C1 segment of cervical spinal cord (tissue), 14 donors: ENCODE results near the gene PTPRB.

ENCODE experiments used
- DNase-seq, 14 donors: peaks; one replicate each; lab custom pipeline; 2025; lab: John Stamatoyannopoulos, UW

Gene PTPRB

DNA sequence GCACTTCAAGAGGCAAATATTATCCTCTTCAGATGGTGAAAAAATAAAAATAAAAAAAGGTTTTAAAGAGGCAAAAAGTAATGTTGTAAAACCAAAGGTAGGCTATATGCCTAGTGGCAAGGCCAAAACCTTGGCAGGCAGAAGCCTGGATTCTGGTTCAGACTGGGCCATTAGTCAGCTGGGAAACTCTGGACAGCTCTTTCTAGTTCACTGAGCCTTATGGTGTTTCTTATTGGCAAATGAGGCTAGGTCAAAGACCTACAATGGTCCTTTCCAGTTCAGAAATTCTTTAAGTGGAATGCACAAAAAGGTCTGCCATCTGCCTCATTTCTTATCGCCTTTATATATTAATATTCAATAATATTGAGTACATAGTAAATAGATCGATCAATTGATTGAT lies 44.6 kb downstream of the PTPRB start:
- no peak for DNase-seq

DNA sequence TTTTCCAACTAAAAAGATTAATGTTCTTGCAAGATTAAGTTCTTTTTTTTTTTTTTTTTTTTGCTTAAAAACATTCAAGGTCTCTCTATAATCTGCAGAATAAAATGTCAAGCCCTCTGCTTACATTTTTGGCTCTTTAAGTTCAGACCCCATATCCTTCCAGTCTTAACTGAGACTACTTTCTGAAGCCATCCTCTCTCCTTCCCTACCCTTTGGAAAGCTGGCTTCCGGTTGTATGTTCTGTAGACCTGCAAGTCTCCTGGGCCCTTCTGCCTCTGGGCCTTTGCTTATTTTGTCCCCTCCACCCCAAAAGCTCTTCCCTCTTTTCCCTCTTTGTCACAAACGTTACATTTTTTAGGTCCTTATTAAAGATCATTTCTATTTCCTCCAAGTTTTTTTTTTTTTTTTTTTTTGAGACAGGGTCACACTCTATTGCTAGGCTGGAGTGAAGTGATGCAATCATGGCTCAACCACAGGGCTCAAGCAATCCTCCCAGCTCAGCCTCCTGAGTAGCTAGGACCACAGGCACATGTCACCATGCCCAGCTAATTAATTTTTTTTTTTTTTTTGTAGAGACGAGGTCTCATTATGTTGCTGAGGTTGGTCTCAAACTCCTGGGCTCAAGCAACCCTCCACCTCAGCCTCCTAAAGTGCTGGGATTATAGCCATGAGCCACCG lies 46.5 kb downstream of the PTPRB start:
- DNase-seq, result no peak

DNA sequence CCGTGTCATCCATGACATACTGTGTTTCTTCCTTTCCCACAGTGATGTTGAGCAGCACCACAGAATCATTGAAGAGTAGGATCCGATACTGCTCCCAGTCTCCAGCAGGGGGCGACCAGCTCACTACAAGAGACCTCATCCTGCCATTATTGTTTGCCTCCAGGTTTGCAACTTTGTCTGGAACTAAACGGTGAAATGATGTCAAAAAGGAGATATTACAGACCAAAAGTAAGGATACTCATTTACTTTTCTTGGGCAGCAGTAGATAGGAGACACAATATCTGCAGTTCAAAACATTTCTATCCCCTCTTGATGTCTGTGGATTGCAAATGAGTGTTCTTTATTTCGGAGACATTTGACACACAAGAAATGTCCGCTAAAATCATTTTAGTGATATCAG lies 47.2 kb downstream of the PTPRB start:
- peak in 8 of 14 donors; percentile 15 to 61 (median 40) for DNase-seq

DNA sequence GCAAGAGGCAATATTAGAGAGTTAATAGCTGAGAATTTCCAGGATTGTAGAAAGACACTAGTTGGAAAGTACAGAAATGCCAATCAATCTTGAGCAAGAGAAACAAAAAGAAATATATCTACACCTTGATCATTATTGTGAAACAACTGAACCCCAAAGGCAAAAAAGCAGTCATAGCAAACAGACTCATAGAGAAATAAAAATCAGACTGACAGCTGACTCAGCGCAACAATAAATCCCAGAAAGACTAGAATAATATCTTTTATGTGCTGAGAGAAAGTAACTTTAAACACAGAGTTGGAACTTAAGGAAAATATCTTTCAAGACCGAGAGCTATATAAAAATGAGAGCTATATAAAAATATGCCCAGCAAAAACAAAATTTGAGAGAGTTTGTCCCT lies 52.9 kb downstream of the PTPRB start:
- DNase-seq, result no peak

DNA sequence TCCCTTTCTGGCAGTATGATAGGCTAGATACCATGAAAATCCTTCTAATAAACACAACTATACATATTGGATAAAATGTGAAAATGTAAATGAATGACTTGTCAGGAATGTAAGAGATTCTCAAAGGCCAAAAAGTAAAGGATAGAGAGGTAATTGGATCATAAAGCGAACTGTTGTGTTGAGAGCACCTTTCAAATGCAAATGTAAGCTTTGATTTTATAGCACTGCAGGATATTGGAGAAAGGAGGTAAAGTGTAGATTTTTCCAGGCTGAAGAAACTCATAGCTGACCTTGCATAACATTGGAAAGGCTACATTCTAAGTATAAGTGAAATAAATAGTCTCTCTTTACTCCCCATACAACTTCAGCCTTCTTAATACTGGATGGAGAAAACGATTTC lies 54.0 kb downstream of the PTPRB start:
- DNase-seq, result no peak

DNA sequence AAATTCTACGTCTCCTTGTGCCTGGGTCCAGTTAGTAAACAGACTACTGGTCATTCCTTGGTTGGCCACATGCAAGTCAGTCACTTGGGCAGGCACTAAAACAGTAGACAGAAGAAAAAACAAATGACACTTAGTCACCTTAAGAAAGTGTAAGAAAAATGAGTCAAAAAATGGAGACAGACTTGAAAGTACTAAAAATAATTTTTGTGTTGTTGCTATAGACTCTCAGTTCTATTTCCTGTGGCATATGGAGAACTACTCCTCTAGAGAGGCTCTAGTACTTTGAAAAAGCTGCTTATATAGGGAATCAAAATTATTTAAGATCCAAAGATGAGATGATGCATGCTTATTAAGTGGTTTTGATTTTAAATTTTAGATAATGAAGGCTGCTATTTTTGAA lies 56.0 kb downstream of the PTPRB start:
- DNase-seq, result no peak

DNA sequence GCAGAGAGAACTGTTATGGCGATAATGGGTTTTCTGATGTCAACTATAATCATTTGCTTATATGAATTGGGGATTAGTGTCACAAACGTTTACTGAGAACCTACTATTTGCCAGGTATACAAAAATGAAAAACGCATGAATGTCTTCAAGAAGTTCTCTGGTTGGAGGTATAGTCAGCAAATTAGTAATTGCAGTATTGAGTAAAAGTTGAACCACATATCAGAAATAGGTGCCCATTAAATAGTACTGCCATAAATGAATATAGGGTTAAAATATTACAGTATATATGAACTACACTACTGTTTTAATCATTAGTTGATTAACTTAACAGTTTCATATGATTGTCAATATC lies 60.0 kb downstream of the PTPRB start:
- DNase-seq, result no peak

DNA sequence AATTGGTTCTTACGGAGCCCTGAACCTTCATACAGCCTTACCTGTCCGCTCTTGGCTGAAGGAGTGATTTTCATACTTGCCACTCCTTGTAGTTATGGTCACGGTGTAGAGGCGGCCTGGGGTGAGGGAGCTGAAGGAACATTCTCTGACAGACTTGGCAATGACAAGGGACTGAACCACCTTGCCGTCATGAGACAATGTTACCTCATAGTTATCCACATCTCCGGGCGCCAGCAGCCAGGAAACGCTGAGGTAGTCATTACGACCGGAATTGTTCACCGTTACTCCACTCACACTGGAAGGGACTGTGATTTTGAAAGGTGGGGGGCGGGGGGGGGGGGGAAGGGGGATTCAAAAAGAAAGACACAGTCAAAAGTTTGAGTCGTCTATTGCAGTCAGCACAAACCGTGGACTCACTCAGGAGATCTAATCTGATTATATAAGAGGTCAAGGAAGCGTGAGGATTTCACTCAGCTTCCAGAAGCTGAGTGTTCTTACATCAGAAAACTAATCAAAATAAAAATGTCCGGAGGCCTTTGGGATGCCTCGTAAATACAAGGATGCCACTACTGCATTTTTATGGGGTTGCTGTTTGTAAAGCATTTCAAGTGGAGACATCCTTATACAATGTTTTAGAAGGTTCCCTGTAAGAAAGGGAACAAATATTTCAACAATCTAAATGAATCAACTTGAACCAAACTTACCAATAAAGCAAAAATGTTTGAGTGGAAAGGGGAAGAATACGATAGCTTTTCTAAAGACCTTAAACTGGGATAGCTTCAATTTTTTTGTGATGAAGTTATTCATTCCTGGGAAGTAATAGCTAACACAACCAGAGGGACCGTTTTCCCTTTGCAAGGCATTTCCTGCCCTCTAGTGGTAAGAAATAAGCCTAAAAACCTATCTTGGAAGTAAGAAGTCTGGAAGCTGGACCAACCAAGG lies 60.6 kb downstream of the PTPRB start:
- peak in 1 of 14 donors; percentile 78 for DNase-seq

DNA sequence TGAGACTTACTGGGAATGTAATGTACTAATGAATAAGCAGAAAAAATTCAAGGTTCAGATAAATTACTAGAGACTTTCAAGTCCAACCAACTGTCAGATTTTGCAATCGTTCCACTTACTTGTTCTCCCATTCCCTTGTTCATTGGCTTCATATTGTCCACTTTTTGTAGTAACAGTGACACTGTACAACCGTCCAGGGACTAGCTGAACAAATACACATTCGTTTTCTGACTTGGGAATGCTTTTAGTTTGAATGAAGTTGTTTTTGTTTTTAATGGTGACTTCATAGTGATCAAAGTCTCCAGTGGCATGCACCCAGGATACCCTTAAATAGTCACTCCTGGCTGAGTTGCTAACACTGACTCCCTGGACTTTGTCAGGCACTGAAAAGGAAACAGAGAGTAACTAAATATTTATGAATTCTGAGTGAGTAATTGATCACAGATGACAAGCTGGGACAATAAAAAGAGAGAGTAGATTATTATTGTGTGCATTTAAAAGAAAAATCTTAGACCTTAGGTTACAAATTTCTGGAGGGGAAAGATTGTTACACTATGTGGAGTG lies 65.4 kb downstream of the PTPRB start:
- DNase-seq, result no peak

DNA sequence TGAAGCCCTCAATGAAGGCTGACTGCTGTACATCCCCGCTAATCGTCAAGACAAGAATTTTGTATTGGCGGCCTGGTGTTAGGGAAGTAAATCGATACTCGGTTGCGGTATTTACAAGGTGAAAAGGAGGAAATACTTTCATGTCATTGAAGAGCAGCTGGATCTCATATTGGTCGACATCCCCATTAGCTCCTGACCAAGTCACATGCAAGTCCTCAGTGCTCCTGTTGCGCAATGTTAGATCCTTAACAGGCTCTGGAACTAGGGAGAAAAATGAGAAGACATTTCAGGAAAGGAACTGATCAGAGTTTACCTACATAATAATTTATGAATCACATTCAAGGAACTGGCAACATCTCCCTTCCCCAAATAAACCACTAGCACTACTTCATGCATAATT lies 66.2 kb downstream of the PTPRB start:
- no peak for DNase-seq

DNA sequence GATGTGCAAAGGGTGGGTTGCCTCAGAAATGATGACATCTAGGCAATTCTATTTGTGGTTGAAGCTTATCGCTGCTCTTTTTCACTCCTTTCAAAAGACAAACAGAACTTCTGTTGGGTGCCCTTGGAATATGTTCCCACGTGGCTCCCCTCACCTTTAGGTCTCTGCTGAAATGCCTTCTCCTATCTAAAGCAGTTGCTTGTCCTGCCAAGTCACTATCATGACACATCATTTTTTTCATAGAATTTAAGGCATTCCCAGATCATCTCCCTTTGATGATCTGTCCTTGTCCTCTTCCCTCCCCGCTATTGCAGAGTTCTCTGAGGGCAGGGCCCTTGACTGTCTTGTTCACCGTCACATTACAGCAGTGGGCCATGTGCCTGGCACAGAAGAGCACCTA lies 75.7 kb downstream of the PTPRB start:
- no peak for DNase-seq

DNA sequence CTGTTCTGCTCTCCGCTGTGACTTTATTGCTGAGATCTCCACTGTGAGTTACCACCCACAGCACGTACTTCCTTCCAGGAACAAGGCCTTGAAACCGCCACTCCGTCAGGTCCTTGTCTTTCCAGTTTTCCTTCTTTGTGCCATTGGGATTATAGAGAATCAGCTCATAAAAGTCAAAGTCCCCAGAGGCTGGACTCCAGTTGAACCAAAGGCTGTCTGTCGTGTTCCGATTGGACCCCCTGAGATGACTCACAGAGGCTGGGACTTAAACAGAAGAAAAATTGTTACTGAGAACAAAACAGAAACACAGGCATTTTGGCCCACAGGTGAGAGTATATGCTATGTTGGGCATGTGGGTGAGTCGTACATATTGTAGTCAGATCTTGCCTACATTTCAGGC lies 76.6 kb downstream of the PTPRB start:
- no peak for DNase-seq

DNA sequence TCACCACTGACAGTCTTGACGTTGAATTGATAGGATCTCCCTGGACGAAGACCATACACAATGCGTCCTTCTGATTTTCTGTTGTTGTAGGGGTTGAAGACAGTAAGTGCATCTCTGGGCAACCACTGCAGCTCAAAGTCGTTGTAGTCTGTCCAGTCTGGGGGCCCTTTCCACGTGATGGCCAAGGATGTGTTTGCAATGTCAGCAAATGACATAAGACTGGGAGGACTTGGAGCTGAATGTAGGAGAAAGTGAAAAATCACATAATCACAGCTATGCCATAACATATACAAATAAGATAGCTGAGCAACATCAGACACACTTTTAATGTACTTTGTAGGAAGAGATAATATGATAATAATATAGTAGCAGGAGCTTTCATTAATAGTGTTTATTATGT lies 77.8 kb downstream of the PTPRB start:
- no peak for DNase-seq

DNA sequence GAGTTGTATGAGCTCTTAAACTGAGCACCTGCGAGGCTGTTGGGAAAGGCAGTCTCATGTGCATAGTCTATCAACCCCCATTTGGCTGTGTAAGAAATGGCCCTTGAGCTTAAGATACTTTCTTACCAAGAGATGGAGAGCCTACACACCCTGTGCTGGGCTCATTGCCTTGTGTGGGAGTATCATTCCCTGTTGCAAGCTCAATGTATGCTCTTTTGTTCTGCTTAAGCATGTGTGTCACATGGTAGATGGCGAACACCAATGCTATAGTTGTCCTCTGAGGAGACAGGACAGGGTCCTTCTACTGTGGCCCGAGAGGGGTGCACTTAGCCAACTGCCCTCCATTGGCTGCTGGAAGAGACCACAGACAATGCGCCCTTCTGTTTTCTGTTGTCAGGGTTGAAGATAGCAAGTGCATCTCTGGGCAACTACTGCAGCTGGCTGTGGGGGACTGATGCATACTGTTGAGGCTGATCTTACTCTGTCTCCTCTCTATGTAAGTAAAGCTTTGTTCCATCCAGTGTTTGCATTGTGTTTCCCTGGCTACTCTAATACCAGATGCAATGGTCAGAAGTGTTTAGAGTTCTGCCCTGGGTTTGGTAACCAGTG lies 79.5 kb downstream of the PTPRB start:
- peak in 11 of 14 donors; percentile 23 to 85 (median 75) for DNase-seq

DNA sequence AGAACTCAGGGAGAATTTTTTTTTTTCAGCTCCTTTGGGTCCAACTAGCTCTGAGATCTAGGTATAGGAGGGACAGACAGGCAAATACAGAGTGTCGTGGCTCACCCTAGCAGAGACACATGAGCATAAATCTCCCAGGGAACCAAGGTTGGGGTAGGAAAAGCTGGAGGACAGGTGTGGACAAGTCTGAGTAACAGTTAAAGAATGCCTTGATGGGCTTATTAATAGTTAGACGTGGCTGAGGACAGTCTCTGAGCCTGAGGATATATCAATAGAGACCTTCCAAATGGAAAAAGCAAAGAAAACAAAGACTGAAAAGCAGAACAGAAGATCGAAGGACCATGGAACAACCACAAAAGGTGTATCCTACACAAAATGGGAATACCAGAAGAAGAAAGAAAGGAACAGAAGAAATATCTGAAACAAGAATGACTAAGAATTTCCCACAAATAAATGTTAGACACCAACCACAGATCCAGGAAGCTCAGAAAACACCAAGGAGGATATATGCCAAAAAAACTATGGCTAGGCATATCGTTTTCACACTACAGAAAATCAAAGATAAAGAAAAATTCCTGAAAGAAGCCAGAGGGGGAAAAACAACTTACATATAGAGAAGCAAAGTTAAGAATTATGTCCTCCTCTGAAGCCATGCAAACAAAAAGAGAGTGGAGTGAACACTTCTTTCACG lies 80.9 kb downstream of the PTPRB start:
- no peak for DNase-seq

DNA sequence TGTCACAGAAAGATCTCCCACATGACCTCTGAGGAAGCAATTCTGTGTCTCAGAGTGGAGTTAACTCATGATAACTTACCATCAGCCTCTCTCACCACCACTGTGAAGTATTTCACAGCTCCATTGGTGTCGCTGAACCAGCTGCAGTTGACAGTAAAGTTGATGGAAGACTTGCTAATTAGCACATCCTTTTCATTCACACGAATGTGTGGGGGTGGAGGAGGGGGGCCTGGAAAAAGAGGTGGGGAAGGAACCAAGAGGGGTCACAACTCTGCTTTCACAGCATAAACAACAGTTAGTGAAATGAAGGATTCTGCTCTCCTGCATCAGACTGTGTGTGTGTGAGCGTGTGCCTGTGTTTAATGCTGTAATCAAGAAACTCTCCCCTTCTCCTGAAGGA lies 82.1 kb downstream of the PTPRB start:
- DNase-seq, result no peak

DNA sequence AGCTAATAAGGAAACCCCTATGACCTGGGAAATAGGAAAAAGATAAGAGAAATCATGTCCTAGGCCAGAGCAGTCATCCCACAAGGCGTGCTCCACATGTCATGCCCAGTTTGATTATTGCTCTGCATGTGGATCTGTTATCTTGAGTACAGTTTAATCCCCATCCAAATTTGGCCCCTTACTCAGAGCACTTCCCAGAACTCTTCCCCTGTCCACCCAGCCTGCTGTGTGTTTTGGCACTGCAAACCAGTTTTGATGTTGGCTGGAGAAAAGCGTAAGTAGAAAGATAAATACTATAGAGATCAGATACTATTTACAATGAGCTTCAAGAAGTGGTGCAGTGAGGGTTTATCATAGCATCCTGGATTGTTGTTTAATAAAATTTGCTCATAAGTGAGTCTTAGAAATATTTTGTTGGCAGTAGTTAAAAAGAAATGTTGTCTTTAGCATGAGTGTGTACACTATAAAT lies 83.8 kb downstream of the PTPRB start:
- no peak for DNase-seq

DNA sequence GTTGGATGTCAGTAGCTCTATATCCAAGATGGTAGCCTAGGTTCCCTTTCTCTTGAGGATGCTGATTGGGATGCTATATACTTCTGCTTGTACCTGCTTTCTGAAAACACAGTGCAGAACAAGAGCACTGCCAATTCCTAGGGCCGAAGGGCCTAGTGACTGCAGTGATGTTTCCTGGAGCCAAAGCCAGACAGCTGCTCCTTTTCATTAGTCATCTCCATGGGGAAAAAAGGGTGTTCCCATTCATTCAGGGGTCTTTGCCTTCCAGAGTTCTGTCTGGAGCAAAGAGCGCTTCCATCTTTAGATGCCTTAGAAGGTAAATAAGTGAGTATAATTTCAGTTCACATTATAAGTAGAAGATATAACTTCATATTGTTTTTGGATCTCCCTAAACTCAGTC lies 85.5 kb downstream of the PTPRB start:
- DNase-seq, result no peak

DNA sequence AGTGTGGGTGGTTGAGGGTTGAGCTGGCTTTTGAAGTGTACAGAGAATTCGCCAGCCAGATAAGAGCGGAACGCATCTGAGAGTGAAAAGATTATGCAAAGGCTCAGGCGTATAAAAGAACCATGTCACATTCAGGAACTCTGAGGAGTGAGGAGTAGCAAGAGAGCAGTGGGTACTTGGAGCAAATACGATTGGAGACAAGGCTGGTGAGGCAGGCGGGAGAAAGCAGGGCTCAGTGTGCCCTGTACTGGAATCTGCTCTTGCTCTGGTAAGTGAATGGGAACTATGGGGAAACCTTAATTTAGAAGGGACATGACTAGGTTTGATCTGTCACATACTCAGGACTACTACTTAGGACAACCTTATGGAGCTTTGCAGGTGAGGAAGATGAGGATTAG lies 87.0 kb downstream of the PTPRB start:
- no peak for DNase-seq

DNA sequence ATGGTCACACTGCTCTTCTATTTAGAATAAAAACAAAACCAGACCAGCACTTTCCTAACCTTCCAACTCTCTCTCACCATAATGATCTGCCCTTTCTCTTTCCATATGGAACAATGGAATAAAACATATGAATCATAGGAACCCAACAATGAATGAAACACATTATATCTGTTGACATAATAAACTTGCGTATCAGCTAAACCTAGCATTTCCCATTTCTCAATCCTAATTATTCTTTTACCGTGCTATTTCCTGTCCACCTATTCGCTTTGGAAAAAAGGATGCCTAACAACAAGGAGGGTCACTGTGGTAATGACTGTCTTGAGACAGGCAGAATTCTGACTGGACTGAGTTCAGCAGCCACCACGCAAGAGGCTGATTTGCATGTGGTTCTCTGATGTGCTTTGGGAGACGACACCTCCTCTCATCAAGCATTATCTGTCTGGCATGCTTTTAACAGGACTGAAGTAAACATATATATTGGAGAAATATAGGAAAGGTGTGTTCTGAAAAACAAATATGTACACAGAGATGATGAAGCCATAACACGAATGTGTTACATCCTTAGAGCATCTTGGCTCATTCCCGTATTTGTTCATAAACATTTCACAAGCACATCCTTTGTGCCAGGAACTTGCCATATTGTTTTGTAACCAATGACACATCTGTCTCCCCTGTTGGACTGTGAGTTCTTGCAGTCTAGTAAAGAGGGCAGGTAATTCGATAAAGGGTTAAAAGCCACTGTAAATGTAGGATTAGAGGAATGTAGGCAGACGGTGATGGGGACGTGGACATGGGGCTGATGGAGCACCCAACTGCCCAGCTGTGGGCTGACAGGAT lies 87.7 kb downstream of the PTPRB start:
- no peak for DNase-seq

DNA sequence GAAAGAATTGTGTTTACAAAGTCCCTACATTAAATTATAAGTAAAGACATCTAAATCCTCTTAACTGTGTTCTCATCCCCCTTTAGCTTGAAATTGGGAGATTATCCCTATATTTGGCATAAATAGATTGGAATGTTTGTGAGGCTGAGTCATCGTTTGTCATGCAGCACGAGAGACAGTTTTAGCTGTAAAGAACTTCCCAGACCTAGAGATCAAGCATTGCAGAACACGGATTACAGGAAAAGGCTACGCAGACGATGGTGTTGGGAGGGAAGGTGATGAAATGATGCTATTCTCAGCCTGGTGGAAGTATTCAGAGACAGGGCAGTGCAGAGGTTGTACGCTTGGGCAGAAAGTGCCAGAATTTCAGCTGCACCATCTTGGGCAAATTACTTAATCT lies 93.8 kb downstream of the PTPRB start:
- no peak for DNase-seq
